Measurements from ENCODE around the gene RYR3.

- TF ChIP-seq CTCF (IDR thresholded peaks at IDR 0.05; ENCODE audit: low read depth, low read length, poor library complexity, severe bottlenecking): no peak
- no peak for TF ChIP-seq EZH2phosphoT487 (IDR thresholded peaks at IDR 0.05; ENCODE audit: borderline replicate concordance, low read length)
These were observed 540.3 kb downstream of the RYR3 start for GRCh38 chr15:33851079-33851478.

All from DOHH2 (cell line).